HG02885 (cell line): ENCODE results near the gene TCAIM.
A peak's percentile ranks its signal among the peaks of the same experiment; 100 is the strongest.

Source experiments
- ATAC-seq: cut with Tn5 transposase; IDR thresholded peaks from one replicate; pipeline ENCODE4 v1.9.1; 2021; ENCODE audit warnings: mild to moderate bottlenecking; ENCODE audit not compliant: unreplicated experiment, poor library complexity

Gene TCAIM

GRCh38 chr3:44338010-44338827 is at the start of gene TCAIM:
TSS of gene TCAIM (plus strand) at chr3:44338766. CDS start at chr3:44354783, 16,017 bp downstream.
- ATAC-seq: peak; percentile 94

GRCh38 chr3:44289882-44290462 is 48.6 kb upstream of the TCAIM start:
- ATAC-seq: no peak

- ATAC-seq: no peak
These were observed 46.3 kb upstream of the TCAIM start for GRCh38 chr3:44292276-44292675.

GRCh38 chr3:44292947-44293346 is 45.6 kb upstream of the TCAIM start:
- no peak for ATAC-seq

GRCh38 chr3:44297255-44297654 is 41.3 kb upstream of the TCAIM start:
- no peak for ATAC-seq

GRCh38 chr3:44301746-44302145 is 36.8 kb upstream of the TCAIM start:
- ATAC-seq: no peak

- no peak for ATAC-seq
These were observed 29.1 kb upstream of the TCAIM start for GRCh38 chr3:44309500-44309899.

GRCh38 chr3:44318891-44319311 is 19.7 kb upstream of the TCAIM start:
- ATAC-seq: no peak

GRCh38 chr3:44321335-44321734 is 17.2 kb upstream of the TCAIM start:
- no peak for ATAC-seq

- no peak for ATAC-seq
These were observed 15.1 kb upstream of the TCAIM start for GRCh38 chr3:44323341-44323955.

GRCh38 chr3:44324584-44324983 is 14.0 kb upstream of the TCAIM start:
- no peak for ATAC-seq

GRCh38 chr3:44326019-44326418 is 12.5 kb upstream of the TCAIM start:
- ATAC-seq: no peak

GRCh38 chr3:44326515-44326914 is 12.1 kb upstream of the TCAIM start:
- no peak for ATAC-seq

- no peak for ATAC-seq
These were observed 8.6 kb upstream of the TCAIM start for GRCh38 chr3:44329946-44330345.

- ATAC-seq: no peak
These were observed 8.1 kb upstream of the TCAIM start for GRCh38 chr3:44330444-44330843.

GRCh38 chr3:44334326-44334725 is 4.2 kb upstream of the TCAIM start:
- ATAC-seq: no peak

- no peak for ATAC-seq
These were observed 1.2 kb upstream of the TCAIM start for GRCh38 chr3:44337248-44337785.

- no peak for ATAC-seq
These were observed 212 bp downstream of the TCAIM start for GRCh38 chr3:44338828-44339127.

- ATAC-seq: no peak
These were observed 853 bp downstream of the TCAIM start for GRCh38 chr3:44339181-44340057.

- ATAC-seq: no peak
These were observed 1.5 kb downstream of the TCAIM start for GRCh38 chr3:44340058-44340395.
